PC-3 (cell line): ENCODE results near the gene IGSF21. TPM values are rescaled to one million over a fixed set of nuclear protein-coding genes. Genes with fewer than 3 reads are reported as not detected.

ENCODE experiments used
- ATAC-seq: fragments of 200-7000 bp; cut with Tn5 transposase; 2 replicates; pipeline ENCODE4 v1.9.1; 2020; ENCODE audit warnings: mild to moderate bottlenecking, moderate library complexity
- BruUV-seq: library from RNA; stranded (reverse); fragments of 400-500 nt; replicated peaks from 2 replicates; lab custom pipeline; 2021; lab: Mats Ljungman, UMichigan
- CTCF ChIA-PET: fragments of 300-600 bp; sonication (Branson Sonifier 250); formaldehyde crosslinking; loops from one replicate; lab custom pipeline; 2022; ENCODE audit warnings: antibody characterized with exemption; lab: Charles Lee
- POLR2A ChIA-PET: fragments of 300-600 bp; sonication (Branson Sonifier 250); formaldehyde crosslinking; loops from one replicate; lab custom pipeline; 2022; ENCODE audit warnings: antibody characterized with exemption; ENCODE audit not compliant: unreplicated experiment; lab: Charles Lee
- DNase-seq: peaks from one replicate; pipeline ENCODE4 v3.0.0-alpha.2; 2015
- H2AFZ ChIP-seq: fragments of 300-600 bp; sonication (generic); 2 replicates; pipeline ENCODE4 v1.6.0; 2016; ENCODE audit warnings: antibody characterized with exemption, low read length
- H3F3A ChIP-seq: fragments of 300-600 bp; sonication (generic); one replicate; pipeline ENCODE4 v1.6.0; 2017; ENCODE audit warnings: antibody characterized with exemption, low read length, control low read depth, mild to moderate bottlenecking; ENCODE audit not compliant: unreplicated experiment
- H3K27ac ChIP-seq: fragments of 300-600 bp; sonication (generic); 2 replicates; pipeline ENCODE4 v1.5.1; 2016; ENCODE audit warnings: mild to moderate bottlenecking, low read length
- H3K27me3 ChIP-seq: fragments of 300-600 bp; sonication (generic); 2 replicates; pipeline ENCODE4 v1.6.1; 2016; ENCODE audit warnings: low read length, mixed read lengths
- H3K36me3 ChIP-seq: fragments of 300-600 bp; sonication (generic); 2 replicates; pipeline ENCODE4 v1.6.1; 2016; ENCODE audit warnings: low read depth, mixed run types, low read length, mixed read lengths
- H3K4me1 ChIP-seq: fragments of 300-600 bp; sonication (generic); 2 replicates; pipeline ENCODE4 v1.5.1; 2016; ENCODE audit warnings: low read length; ENCODE audit not compliant: insufficient read depth
- H3K4me2 ChIP-seq: fragments of 300-600 bp; sonication (generic); 2 replicates; pipeline ENCODE4 v1.6.0; 2016; ENCODE audit warnings: low read length
- H3K4me3 ChIP-seq: fragments of 300-600 bp; sonication (generic); 2 replicates; pipeline ENCODE4 v1.5.1; 2016; ENCODE audit warnings: mild to moderate bottlenecking, low read length, mixed read lengths
- H3K79me2 ChIP-seq: fragments of 300-600 bp; sonication (generic); 2 replicates; pipeline ENCODE4 v1.6.1; 2017; ENCODE audit warnings: low read length, mixed read lengths
- H3K9ac ChIP-seq: fragments of 300-600 bp; sonication (generic); 2 replicates; pipeline ENCODE4 v1.6.0; 2016; ENCODE audit warnings: mild to moderate bottlenecking, low read length
- H3K9me2 ChIP-seq: fragments of 300-600 bp; sonication (generic); replicated peaks from 2 replicates; pipeline ENCODE4 v1.6.1; 2016; ENCODE audit warnings: mixed run types, low read length, mixed read lengths
- H3K9me3 ChIP-seq: fragments of 300-600 bp; sonication (generic); 2 replicates; pipeline ENCODE4 v1.6.1; 2016; ENCODE audit warnings: low read length, mixed read lengths
- H4K20me1 ChIP-seq: fragments of 300-600 bp; sonication (generic); 2 replicates; pipeline ENCODE4 v1.6.1; 2016; ENCODE audit warnings: low read length, mixed read lengths
- CTCF ChIP-seq: fragments of 300-600 bp; sonication (generic); conservative IDR thresholded peaks from 2 replicates; pipeline ENCODE4 v1.5.1; 2017; ENCODE audit warnings: antibody characterized with exemption, low read depth, mild to moderate bottlenecking, low read length
- EZH2 ChIP-seq: fragments of 300-600 bp; sonication (generic); IDR thresholded peaks from one replicate; pipeline ENCODE4 v1.6.1; 2017; ENCODE audit warnings: antibody characterized with exemption, mild to moderate bottlenecking, low read length; ENCODE audit not compliant: unreplicated experiment
- EZH2phosphoT487 ChIP-seq: fragments of 300-600 bp; sonication (generic); IDR thresholded peaks from 2 replicates; pipeline ENCODE4 v1.6.1; 2018; ENCODE audit warnings: mild to moderate bottlenecking, antibody characterized with exemption, low read length, borderline replicate concordance
- intact Hi-C: fragments of 100-400 bp; cut with micrococcal nuclease; formaldehyde crosslinking; loops from 2 replicates; pipeline ENCODE4 v1.9.0; 2023
- total RNA-seq: library from RNA; depleted of rRNA; stranded (reverse); fragments of >200 nt; gene quantifications from 2 replicates; pipeline ENCODE4 v1.2.3, GENCODE V29; 2014

The IGSF21 gene
- total RNA-seq, 1 experiment from 2014 or later: not detected

GRCh38 chr1:18114726-18115410 lies 7.3 kb downstream of the IGSF21 start:
- BruUV-seq: no TSS peak
- Histone ChIP-seq H4K20me1 (no peaks in the 10 kb centered on the region), H3K4me2 (no peak overlapping the region), H3K9me2 (no peaks in the 10 kb centered on the region), H3K27me3 (peaks cover 14% of the 10 kb centered on the region), H2AFZ (no peak overlapping the region), H3K36me3 (no peaks in the 10 kb centered on the region), H3K9ac (no peak overlapping the region), H3K4me1 (no peaks in the 10 kb centered on the region), H3K9me3 (no peaks in the 10 kb centered on the region), H3K27ac (no peak overlapping the region), H3K79me2 (no peaks in the 10 kb centered on the region), H3F3A (no peaks in the 10 kb centered on the region), H3K4me3 (no peak overlapping the region)
- TF ChIP-seq EZH2 (no peak), CTCF (no peak), EZH2phosphoT487 (no peak)
- no peak for DNase-seq
- intact Hi-C loops: no loop called here
- ChIA-PET CTCF (no interaction called here), POLR2A (no interaction called here)
- no peak for ATAC-seq

- CTCF ChIA-PET: no interaction called here
- H3K4me1 ChIP-seq: no peaks in the 10 kb centered on the region
These were observed 9.2 kb downstream of the IGSF21 start for GRCh38 chr1:18116777-18117176.

More at GRCh38 chr1:18116777-18117176, 9.2 kb downstream of the IGSF21 start:
- Histone ChIP-seq H2AFZ (no peak overlapping the region), H3K4me2 (no peak overlapping the region), H3K9me2 (no peaks in the 10 kb centered on the region), H3K9ac (no peak overlapping the region), H4K20me1 (no peaks in the 10 kb centered on the region), H3K27me3 (peaks cover 15% of the 10 kb centered on the region), H3K27ac (no peak overlapping the region), H3K79me2 (no peaks in the 10 kb centered on the region), H3K36me3 (no peaks in the 10 kb centered on the region), H3K4me3 (no peak overlapping the region), H3F3A (no peaks in the 10 kb centered on the region), H3K9me3 (no peaks in the 10 kb centered on the region)
- POLR2A ChIA-PET: no interaction called here
- BruUV-seq: no TSS peak
- TF ChIP-seq EZH2: no peak
- no peak for TF ChIP-seq EZH2phosphoT487
- no peak for TF ChIP-seq CTCF
- intact Hi-C loops: no loop called here
- no peak for ATAC-seq
- no peak for DNase-seq
